Osteoblast (primary cell): ENCODE results near the gene CDK12. TPM values are rescaled to one million over a fixed set of nuclear protein-coding genes. Genes with fewer than 3 reads are reported as not detected.
"Not testable (repeated sequence)": the region's sequence is repeated elsewhere in the genome, so short reads cannot be mapped to it uniquely, and the experiment has no call there.

Experiments
- DNase-seq: peaks from one replicate; pipeline ENCODE4 v3.0.0; 2011; ENCODE audit warnings: low spot score, mixed read lengths; ENCODE audit not compliant: insufficient read length; ENCODE audit errors: missing footprints
- H2AFZ ChIP-seq: 2 replicates; pipeline ENCODE4 v1.6.0; 2011; ENCODE audit warnings: mild to moderate bottlenecking, low read length
- H3K27ac ChIP-seq: 2 replicates; pipeline ENCODE4 v1.5.1; 2011; ENCODE audit warnings: mild to moderate bottlenecking, low read depth, low read length, moderate library complexity
- H3K27me3 ChIP-seq: 2 replicates; pipeline ENCODE4 v1.6.0; 2012; ENCODE audit warnings: mild to moderate bottlenecking, control low read depth, inconsistent platforms, low read length, moderate library complexity; ENCODE audit not compliant: insufficient read depth
- H3K36me3 ChIP-seq: 2 replicates; pipeline ENCODE4 v1.5.1; 2011; ENCODE audit warnings: mild to moderate bottlenecking, low read length, control low read depth, moderate library complexity; ENCODE audit not compliant: insufficient read depth
- H3K4me1 ChIP-seq: 2 replicates; pipeline ENCODE4 v1.5.1; 2011; ENCODE audit warnings: mild to moderate bottlenecking, low read length, control low read depth, moderate library complexity; ENCODE audit not compliant: insufficient read depth
- H3K4me2 ChIP-seq: 2 replicates; pipeline ENCODE4 v1.6.0; 2011; ENCODE audit warnings: mild to moderate bottlenecking, low read length; ENCODE audit not compliant: insufficient read depth
- H3K4me3 ChIP-seq: fragments of 200-600 bp; sonication (generic); 3 replicates; pipeline ENCODE4 v1.5.1; 2012; ENCODE audit warnings: mild to moderate bottlenecking, low read length, inconsistent platforms; ENCODE audit not compliant: insufficient read depth
- H3K79me2 ChIP-seq: 2 replicates; pipeline ENCODE4 v1.6.0; 2012; ENCODE audit warnings: mild to moderate bottlenecking, low read length, control low read depth, inconsistent platforms; ENCODE audit not compliant: insufficient read depth
- H3K9me3 ChIP-seq: 2 replicates; pipeline ENCODE4 v1.5.1; 2011; ENCODE audit warnings: low read depth, low read length, control low read depth
- H4K20me1 ChIP-seq: 2 replicates; pipeline ENCODE4 v1.6.0; 2012; ENCODE audit warnings: mild to moderate bottlenecking, low read length, control low read depth; ENCODE audit not compliant: insufficient read depth
- total RNA-seq: library from RNA; depleted of rRNA; stranded (reverse); fragments of >200 nt; gene quantifications from 2 replicates; pipeline ENCODE4 v1.2.3, GENCODE V29; 2012
- TF ChIP-seq, protein P1 (sequence below): IDR thresholded peaks from 2 replicates; pipeline ENCODE4 v1.5.1; 2011; ENCODE audit warnings: mild to moderate bottlenecking, low read depth, low read length, moderate library complexity; ENCODE audit errors: extremely low read depth

CDK12 gene
- total RNA-seq, 1 donor: 36.6 TPM

DNA sequence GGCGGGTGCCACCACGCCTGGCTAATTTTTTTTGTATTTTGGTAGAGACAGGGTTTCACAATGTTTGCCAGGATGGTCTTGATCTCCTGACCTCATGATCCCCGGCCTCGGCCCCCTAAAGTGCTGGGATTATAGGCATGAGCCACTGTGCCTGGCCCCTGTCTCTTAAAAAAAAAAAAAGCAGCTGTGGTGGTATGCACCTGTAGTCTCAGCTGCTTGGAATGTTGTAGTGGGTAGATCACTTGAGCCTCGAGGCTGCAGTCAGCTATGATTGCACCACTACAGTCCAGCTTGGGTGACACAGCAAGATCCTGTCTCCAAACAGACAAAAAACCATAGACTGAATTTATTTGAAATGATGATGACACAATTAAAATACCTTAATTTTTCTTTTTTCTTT lies 24.3 kb downstream of the CDK12 start:
- no peak overlapping the region for H2AFZ ChIP-seq
- no peak overlapping the region for H3K4me2 ChIP-seq
- H3K4me1 ChIP-seq: peaks cover 22% of the 10 kb centered on the region
- peak overlapping the region; percentile 60 for H3K27ac ChIP-seq
- peaks cover 9% of the 10 kb centered on the region for H3K36me3 ChIP-seq
- H3K9me3 ChIP-seq: no peaks in the 10 kb centered on the region
- DNase-seq: peak; percentile 88
- TF ChIP-seq, protein P1, sequence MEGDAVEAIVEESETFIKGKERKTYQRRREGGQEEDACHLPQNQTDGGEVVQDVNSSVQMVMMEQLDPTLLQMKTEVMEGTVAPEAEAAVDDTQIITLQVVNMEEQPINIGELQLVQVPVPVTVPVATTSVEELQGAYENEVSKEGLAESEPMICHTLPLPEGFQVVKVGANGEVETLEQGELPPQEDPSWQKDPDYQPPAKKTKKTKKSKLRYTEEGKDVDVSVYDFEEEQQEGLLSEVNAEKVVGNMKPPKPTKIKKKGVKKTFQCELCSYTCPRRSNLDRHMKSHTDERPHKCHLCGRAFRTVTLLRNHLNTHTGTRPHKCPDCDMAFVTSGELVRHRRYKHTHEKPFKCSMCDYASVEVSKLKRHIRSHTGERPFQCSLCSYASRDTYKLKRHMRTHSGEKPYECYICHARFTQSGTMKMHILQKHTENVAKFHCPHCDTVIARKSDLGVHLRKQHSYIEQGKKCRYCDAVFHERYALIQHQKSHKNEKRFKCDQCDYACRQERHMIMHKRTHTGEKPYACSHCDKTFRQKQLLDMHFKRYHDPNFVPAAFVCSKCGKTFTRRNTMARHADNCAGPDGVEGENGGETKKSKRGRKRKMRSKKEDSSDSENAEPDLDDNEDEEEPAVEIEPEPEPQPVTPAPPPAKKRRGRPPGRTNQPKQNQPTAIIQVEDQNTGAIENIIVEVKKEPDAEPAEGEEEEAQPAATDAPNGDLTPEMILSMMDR: no peak
- no peaks in the 10 kb centered on the region for H3K27me3 ChIP-seq
- H4K20me1 ChIP-seq: peaks cover 3% of the 10 kb centered on the region
- H3K79me2 ChIP-seq: peaks cover 40% of the 10 kb centered on the region
- H3K4me3 ChIP-seq: no peak overlapping the region

DNA sequence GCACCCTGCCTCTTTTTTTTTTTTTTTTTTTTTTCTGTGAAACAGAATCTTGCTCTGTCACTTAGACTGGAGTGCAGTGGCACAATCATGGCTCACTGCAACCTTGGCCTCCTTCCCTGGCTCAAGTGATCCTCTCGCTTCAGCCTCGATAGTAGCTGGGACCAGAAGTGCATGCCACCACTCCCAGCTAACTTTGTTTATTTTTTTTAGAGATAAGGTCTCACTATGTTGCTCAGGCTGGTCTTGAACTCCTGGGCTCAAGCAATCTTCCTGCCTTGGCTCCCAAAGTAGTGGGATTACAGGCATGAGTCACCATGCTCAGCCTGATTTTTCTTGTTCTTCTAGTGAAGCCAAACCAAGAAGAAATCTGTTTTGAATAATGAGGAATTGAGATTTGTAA lies 25.0 kb downstream of the CDK12 start:
- no peak overlapping the region for H3K4me2 ChIP-seq
- H4K20me1 ChIP-seq: peaks cover 3% of the 10 kb centered on the region
- H3K4me1 ChIP-seq: peaks cover 22% of the 10 kb centered on the region
- peaks cover 13% of the 10 kb centered on the region for H3K36me3 ChIP-seq
- TF ChIP-seq, protein P1: no peak
- H3K4me3 ChIP-seq: no peak overlapping the region
- H2AFZ ChIP-seq: no peak overlapping the region
- no peaks in the 10 kb centered on the region for H3K9me3 ChIP-seq
- H3K27me3 ChIP-seq: no peaks in the 10 kb centered on the region
- peaks cover 38% of the 10 kb centered on the region for H3K79me2 ChIP-seq
- peak overlapping the region; percentile 60 for H3K27ac ChIP-seq
- DNase-seq: peak; percentile 45

DNA sequence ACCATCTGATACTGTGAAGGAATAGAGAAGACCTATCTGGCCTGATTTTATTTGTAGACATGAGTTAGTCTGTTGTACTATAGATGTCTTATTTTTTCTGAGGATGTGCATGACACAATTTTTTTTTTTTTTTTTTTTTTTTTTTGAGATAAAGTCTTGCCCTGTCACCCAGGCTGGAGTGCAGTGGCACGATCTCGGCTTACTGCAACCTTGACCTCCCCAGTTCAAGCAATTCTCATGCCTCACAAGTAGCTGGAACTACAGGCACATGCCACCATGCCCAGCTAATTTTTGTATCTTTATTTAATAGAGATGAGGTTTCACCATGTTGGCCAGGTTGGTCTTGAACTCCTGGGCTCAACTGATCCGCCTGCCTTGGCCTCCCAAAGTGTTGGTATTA lies 26.2 kb downstream of the CDK12 start:
- peaks cover 21% of the 10 kb centered on the region for H3K36me3 ChIP-seq
- H3K4me3 ChIP-seq, H3K27me3 ChIP-seq, H4K20me1 ChIP-seq, H2AFZ ChIP-seq, H3K4me2 ChIP-seq, H3K9me3 ChIP-seq, DNase-seq: not testable (repeated sequence)
- peak overlapping the region; percentile 48 for H3K27ac ChIP-seq
- peaks cover 22% of the 10 kb centered on the region for H3K4me1 ChIP-seq
- H3K79me2 ChIP-seq: peaks cover 33% of the 10 kb centered on the region

DNA sequence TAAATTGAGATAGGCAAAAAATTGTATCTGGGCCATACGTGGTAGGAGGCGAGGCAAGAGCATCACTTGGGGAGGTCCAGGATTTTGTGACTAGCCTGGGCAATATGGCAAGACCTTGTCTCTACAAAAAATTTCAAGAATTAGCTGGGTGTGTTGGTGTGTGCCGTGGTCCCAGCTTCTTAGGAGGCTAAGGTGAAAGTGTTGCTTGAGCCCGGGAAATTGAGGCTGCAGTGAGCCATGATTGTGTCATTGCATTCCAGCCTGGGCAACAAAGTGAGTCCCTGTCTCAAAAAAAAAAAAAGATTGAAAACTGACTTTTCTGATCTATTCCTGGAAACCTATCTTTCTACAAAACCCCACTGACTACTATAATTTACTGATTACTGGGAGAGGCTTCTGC lies 26.7 kb downstream of the CDK12 start:
- no peaks in the 10 kb centered on the region for H3K9me3 ChIP-seq

DNA sequence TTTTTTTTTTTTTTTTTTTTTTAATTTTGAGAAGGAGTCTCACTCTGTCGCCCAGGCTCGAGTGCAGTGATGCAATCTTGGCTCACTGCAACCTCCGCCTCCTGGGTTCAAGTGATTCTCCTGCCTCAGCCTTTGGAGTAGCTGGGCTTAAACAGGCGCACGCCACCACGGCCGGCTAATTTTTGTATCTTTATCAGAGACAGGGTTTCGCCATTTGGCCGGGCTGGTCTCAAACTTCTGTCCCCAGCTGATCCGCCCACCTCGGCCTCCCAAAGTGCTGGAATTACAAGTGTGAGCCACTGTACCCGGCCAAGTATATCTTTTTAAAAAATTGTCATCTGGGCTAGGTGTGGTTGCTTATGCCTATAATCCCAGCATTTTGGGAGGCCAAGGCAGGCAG lies 35.6 kb downstream of the CDK12 start:
- H3K79me2 ChIP-seq, H3K4me3 ChIP-seq, H3K27ac ChIP-seq, H3K9me3 ChIP-seq, H4K20me1 ChIP-seq, H2AFZ ChIP-seq, H3K4me2 ChIP-seq, DNase-seq, H3K4me1 ChIP-seq, H3K27me3 ChIP-seq: not testable (repeated sequence)
- H3K36me3 ChIP-seq: peaks cover 59% of the 10 kb centered on the region

More for the DNA sequence above, 26.7 kb downstream of the CDK12 start:
- Histone ChIP-seq H3K36me3 (peaks cover 25% of the 10 kb centered on the region), H3K27ac (peak overlapping the region; percentile 48), H3K27me3 (no peaks in the 10 kb centered on the region), H3K4me3 (no peak overlapping the region), H3K4me1 (peaks cover 22% of the 10 kb centered on the region), H3K79me2 (peaks cover 31% of the 10 kb centered on the region), H2AFZ (no peak overlapping the region), H3K4me2 (no peak overlapping the region), H4K20me1 (peaks cover 3% of the 10 kb centered on the region)
- TF ChIP-seq, protein P1: no peak
- DNase-seq: no peak
